ENCODE data around the gene ABCG2. TPM values are rescaled to one million over a fixed set of nuclear protein-coding genes. Genes with fewer than 3 reads are reported as not detected.
"Not testable (repeated sequence)": the region's sequence is repeated elsewhere in the genome, so short reads cannot be mapped to it uniquely, and the experiment has no call there.

The ABCG2 gene
- total RNA-seq, 1 experiment from 2014 or later: not detected

GRCh38 chr4:88159229-88159725 lies 838 bp upstream of the ABCG2 start:
- H3K36me3 ChIP-seq (ENCODE audit: insufficient read depth, low read length, poor library complexity, severe bottlenecking): no peaks in the 10 kb centered on the region
- TF ChIP-seq EZH2 (IDR thresholded peaks at IDR 0.05; ENCODE audit: borderline replicate concordance, low read depth, low read length, poor library complexity, severe bottlenecking) (no peak), CTCF (conservative IDR thresholded peaks at IDR 0.05; ENCODE audit: low read depth, low read length) (no peak)
- no peaks in the 10 kb centered on the region for H3K9me3 ChIP-seq (ENCODE audit: low read depth, low read length, poor library complexity, severe bottlenecking)
- CTCF ChIA-PET: no interaction called here
- no peaks in the 10 kb centered on the region for H3K27me3 ChIP-seq (replicated peaks; ENCODE audit: insufficient read depth, low read depth, low read length, poor library complexity)
- no peak for DNase-seq (ENCODE audit: low spot score)
- no peaks in the 10 kb centered on the region for H3K4me1 ChIP-seq (ENCODE audit: insufficient read depth, low read length, poor library complexity, severe bottlenecking)
- H3K4me3 ChIP-seq (ENCODE audit: low read depth, low read length, poor library complexity, severe bottlenecking): peak overlapping the region; percentile 46
- BruUV-seq (replicated peaks): no TSS peak
- POLR2A ChIA-PET (ENCODE audit: low non-redundant PET): no interaction called here
- no peak overlapping the region for H3K27ac ChIP-seq (ENCODE audit: low read depth, low read length, poor library complexity, severe bottlenecking)
- intact Hi-C loops (cut with micrococcal nuclease; ENCODE audit: unreplicated experiment): no loop called here

- Histone ChIP-seq H3K27ac (ENCODE audit: low read depth, low read length, poor library complexity, severe bottlenecking) (no peak overlapping the region), H3K4me3 (ENCODE audit: low read depth, low read length, poor library complexity, severe bottlenecking) (peak overlapping the region; percentile 46), H3K27me3 (replicated peaks; ENCODE audit: insufficient read depth, low read depth, low read length, poor library complexity) (no peaks in the 10 kb centered on the region), H3K4me1 (ENCODE audit: insufficient read depth, low read length, poor library complexity, severe bottlenecking) (no peaks in the 10 kb centered on the region), H3K9me3 (ENCODE audit: low read depth, low read length, poor library complexity, severe bottlenecking) (no peaks in the 10 kb centered on the region), H3K36me3 (ENCODE audit: insufficient read depth, low read length, poor library complexity, severe bottlenecking) (no peaks in the 10 kb centered on the region)
- DNase-seq (ENCODE audit: low spot score): no peak
- CTCF ChIA-PET: interaction anchor here (0.5 kb wide), 1 partner anchor 358 kb away, joined by 3 read pairs; no protein-coding TSS in a partner anchor
- TF ChIP-seq CTCF (conservative IDR thresholded peaks at IDR 0.05; ENCODE audit: low read depth, low read length) (no peak), EZH2 (IDR thresholded peaks at IDR 0.05; ENCODE audit: borderline replicate concordance, low read depth, low read length, poor library complexity, severe bottlenecking) (no peak)
- BruUV-seq (replicated peaks): no TSS peak
- intact Hi-C loops (cut with micrococcal nuclease; ENCODE audit: unreplicated experiment): no loop called here
- POLR2A ChIA-PET (ENCODE audit: low non-redundant PET): no interaction called here
Measured at GRCh38 chr4:88158038-88158488, 376 bp downstream of the ABCG2 start.

- H3K36me3 ChIP-seq (ENCODE audit: insufficient read depth, low read length, poor library complexity, severe bottlenecking); CTCF ChIA-PET; BruUV-seq (replicated peaks); H3K27ac ChIP-seq (ENCODE audit: low read depth, low read length, poor library complexity, severe bottlenecking); H3K27me3 ChIP-seq (replicated peaks; ENCODE audit: insufficient read depth, low read depth, low read length, poor library complexity); POLR2A ChIA-PET (ENCODE audit: low non-redundant PET); intact Hi-C loops (cut with micrococcal nuclease; ENCODE audit: unreplicated experiment); DNase-seq (ENCODE audit: low spot score); H3K4me1 ChIP-seq (ENCODE audit: insufficient read depth, low read length, poor library complexity, severe bottlenecking); H3K4me3 ChIP-seq (ENCODE audit: low read depth, low read length, poor library complexity, severe bottlenecking); H3K9me3 ChIP-seq (ENCODE audit: low read depth, low read length, poor library complexity, severe bottlenecking): not testable (repeated sequence)
Measured at GRCh38 chr4:88152331-88152730, 6.1 kb downstream of the ABCG2 start.

- H3K4me1 ChIP-seq (ENCODE audit: insufficient read depth, low read length, poor library complexity, severe bottlenecking): no peaks in the 10 kb centered on the region
- intact Hi-C loops (cut with micrococcal nuclease; ENCODE audit: unreplicated experiment): no loop called here
- no peak overlapping the region for H3K27ac ChIP-seq (ENCODE audit: low read depth, low read length, poor library complexity, severe bottlenecking)
- H3K9me3 ChIP-seq (ENCODE audit: low read depth, low read length, poor library complexity, severe bottlenecking): no peaks in the 10 kb centered on the region
- POLR2A ChIA-PET (ENCODE audit: low non-redundant PET): no interaction called here
- BruUV-seq (replicated peaks): no TSS peak
- no peak overlapping the region for H3K4me3 ChIP-seq (ENCODE audit: low read depth, low read length, poor library complexity, severe bottlenecking)
- CTCF ChIA-PET: no interaction called here
- no peak for DNase-seq (ENCODE audit: low spot score)
- H3K27me3 ChIP-seq (replicated peaks; ENCODE audit: insufficient read depth, low read depth, low read length, poor library complexity): no peaks in the 10 kb centered on the region
- TF ChIP-seq EZH2 (IDR thresholded peaks at IDR 0.05; ENCODE audit: borderline replicate concordance, low read depth, low read length, poor library complexity, severe bottlenecking) (no peak), CTCF (conservative IDR thresholded peaks at IDR 0.05; ENCODE audit: low read depth, low read length) (no peak)
- H3K36me3 ChIP-seq (ENCODE audit: insufficient read depth, low read length, poor library complexity, severe bottlenecking): no peaks in the 10 kb centered on the region
Measured at GRCh38 chr4:88148560-88148959, 9.9 kb downstream of the ABCG2 start.
